ENCODE data around the gene SCN5A.
"Not testable (repeated sequence)": the region's sequence is repeated elsewhere in the genome, so short reads cannot be mapped to it uniquely, and the experiment has no call there.

Gene SCN5A

GRCh38 chr3:38577371-38578080 is 72.0 kb downstream of the SCN5A start:
- no peak for DNase-seq

DNA sequence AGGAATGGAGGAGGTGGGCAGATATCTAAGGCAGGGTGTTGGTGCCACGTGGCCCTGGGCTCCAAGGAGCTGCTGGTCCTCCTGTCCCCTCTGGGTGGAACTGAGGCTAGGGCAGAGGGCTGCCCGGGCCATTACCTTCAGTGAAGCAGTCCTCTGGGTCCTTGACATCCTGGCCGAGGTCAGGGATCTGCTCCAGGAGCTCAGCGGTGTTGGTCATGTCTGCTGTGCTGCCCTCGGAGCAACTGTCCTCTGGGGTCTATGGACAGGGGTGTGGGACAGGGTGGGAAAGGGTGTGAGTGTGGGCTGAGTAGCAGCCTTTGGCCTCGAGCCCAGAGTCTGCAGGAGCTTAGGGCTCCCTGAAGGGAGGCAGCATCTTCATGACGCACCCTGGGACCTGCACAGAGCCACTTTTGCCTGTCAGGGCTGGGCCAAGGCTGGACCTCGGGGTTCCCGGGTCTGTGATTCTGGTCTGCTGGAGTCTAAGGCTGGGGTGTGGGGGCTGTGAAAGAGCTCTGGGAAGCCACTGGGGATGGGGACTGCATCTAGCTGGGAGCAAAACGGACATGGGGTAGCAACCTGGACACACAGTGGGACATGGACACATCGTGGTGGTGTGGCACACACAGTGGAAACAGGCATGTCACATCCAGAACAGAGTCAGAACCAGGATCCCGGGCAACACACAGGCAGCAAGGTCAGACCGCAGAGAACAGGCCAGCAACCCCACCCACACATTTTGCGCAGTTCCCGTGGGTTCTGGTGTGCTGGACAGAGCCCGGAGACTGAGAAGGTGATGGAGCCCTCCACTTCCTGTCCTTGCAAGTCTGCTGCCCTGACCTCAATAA is 72.7 kb downstream of the SCN5A start:
- no peak for DNase-seq

DNA sequence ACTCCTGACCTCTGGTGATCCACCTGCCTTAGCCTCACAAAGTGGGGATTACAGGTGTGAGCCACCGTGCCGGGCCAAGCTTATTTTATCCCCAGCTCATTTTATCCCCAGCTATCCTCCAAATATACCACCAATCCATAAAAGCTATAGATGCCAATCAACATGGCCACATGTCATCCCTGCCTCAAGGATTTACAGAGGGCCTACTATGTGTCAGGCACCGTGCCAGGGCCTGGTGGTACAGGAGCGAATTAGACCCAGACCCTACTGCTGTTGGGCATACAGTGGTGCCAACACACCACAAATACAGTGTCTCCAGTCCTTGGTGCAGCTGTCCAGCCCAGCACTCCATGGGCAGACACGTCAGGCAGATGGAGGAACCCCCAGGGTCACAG is 73.4 kb downstream of the SCN5A start:
- no peak for DNase-seq

- DNase-seq = no peak
These were observed 74.1 kb downstream of the SCN5A start for GRCh38 chr3:38575279-38575843.

- DNase-seq = no peak
These were observed 74.8 kb downstream of the SCN5A start for GRCh38 chr3:38574411-38575278.

- DNase-seq = no peak
These were observed 75.9 kb downstream of the SCN5A start for GRCh38 chr3:38573556-38573955.

- no peak for DNase-seq
These were observed 76.4 kb downstream of the SCN5A start for GRCh38 chr3:38573111-38573510.

DNA sequence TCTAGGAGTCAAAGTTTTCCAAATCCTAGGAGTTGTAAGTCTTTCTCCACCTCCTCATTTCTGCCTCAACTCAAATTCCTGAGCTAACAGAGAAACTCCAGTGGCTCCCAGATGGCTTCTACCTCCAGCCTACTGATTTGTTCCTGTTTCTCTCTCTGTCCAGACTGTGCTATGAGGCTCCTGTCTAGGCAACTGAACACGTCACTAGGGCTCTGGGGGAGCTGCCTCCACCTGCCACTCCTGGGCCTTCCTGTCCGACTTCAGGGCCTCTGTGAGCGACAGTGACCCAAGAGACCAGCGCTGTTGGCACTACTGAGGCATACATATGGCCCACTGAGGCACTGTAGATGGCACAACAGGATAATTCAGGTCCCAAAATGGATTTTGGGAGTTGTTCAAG is 82.0 kb downstream of the SCN5A start:
- no peak for DNase-seq

DNA sequence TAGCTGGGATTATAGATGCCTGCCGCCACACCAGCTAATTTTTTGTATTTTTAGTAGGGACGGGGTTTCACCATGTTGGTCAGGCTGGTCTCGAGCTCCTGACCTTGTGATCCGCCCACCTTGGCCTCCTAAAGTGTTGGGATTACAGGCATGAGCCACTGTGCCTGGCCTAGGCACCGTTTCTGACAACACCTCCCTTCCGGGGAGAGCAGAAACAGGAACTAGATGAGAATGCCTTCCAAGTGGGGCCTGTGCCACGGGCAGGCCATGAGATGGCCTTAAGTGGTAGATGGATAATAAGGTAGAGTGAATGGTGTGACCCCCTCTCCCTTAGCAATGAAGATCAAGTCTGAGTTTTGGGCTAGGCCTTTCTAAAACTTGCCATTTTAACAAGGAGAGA is 82.7 kb downstream of the SCN5A start:
- not testable (repeated sequence) for DNase-seq

DNA sequence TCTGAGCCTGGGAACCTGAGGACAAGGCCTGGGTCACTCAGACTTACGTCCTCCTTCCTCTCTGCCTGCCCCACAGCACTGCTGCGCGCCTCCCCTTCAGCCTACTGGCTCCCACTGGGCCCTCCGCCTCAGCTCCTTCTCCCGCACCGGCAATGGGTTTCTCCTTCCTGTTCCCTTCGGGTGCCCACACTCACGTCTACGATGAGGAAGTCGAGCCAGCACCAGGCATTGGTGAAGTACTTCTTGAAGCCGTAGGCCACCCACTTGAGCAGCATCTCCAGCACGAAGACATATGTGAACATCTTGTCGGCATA is 83.3 kb downstream of the SCN5A start:
- DNase-seq = no peak

DNA sequence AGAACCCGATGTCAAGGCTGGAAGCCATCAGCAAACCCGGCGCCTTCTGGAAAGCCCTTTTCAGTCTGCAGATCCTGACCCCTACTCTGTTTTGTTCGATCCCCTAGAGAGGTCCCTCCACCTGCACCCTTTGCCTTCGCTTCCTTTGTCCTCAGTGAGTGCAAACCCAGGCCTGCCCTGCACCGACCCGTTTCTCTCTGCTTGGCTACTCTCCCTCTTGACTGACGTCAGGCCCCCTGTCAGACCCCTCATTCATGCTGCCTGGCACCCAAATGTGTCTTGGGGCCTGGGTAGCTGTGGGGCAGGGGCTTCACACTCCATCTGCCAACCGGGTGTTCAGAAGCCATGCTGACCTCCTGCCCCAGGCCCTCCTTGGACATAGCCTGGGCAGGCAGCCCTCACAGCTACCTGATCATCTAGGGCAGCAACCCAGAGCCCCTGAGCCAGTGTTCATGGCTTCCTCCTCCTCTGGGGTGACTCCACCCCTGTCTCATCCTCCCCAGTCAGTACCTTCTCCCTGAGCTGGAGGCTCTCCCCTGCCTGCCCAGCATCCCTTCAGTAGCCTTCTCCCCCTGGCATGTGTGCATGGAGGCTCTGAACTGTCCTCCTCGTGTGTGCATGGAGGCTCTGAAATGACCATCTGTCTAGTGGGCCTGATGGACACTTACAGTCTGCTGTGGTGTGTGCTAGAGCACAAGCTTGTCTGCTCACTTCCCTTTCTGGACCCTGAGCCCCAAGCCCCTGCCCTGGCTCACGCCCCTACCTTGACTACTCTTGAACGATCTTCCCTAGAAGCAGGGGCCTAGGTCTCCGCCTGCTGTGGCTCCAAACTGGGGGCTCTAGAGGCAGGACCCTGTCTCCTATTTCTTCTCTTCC is 83.9 kb downstream of the SCN5A start:
- DNase-seq = no peak

DNA sequence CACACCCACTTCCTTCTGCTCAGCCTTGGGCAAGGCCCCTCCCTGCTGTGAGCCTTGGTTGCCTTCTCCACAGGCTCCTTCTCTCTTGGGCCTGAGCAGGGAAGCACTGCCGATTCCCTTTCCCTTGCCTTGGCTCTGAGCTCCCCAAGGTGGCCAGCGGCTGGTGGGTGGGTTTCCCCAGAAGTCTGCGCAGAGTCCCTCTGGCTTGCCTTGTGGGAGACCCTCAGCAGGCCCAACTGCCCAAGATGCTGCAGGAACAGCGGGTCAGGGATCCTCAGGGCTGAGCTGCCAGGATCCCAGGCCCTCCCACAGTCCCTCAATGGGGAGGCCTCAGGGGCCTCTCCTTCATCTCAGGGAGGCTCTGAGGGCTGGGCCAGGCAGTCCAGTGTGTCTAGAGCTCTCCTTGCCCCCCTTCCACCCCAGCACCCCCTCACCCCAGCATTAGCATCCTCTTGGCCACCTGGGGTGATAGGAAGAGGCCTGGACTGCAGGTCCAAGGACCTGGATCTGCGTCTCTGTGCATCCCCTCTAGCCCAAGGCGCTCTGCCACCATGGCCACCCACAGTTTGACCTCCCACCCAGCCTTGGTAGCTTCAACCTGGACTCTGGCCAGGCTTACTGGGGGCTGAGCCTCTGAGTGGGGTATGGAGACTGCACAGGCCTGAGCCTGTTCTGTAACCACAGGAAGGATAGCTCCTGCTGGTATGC is 84.7 kb downstream of the SCN5A start:
- no peak for DNase-seq

DNA sequence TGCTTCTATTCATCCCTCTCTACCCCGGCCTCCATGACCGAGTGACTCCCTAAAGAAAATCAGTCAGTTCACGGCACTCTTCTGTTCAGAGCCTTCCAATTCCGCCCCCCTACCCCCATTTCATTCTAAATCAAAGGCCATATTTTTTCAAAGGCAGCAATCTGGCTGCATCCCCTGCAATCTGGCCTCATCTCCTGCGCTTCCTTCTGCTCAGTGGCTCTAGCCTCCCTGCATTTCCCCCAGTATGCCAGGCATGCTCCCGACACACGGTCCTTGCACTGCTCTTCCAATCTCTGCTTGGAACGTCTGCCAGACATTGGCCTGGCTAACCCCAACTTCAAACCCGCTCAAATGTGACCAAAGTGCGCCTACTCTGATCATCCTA is 85.6 kb downstream of the SCN5A start:
- no peak for DNase-seq

- no peak for DNase-seq
These were observed 86.2 kb downstream of the SCN5A start for GRCh38 chr3:38563070-38563885.

DNA sequence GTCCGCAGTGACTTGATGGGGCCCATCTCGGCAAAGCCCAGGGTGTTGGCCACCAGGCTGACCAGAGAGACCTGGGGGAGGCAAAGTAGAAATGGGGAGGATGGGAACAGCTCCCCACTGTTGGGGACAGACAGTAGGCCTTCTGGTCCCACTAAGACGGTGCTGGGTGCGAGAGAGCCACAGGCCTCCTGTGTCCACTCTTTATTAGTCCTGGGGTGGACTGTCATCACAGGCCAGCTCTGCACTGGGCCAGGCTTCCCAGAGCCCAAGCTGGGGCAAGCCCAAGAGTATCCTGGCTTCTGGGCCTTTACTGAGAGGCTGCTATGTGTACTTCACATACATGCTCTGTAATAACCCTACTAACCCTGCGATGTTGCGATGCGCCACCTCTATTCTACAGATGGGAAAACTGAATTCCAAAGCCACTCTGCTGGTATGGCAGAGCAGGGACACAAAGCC is 87.0 kb downstream of the SCN5A start:
- DNase-seq = no peak

- no peak for DNase-seq
These were observed 87.6 kb downstream of the SCN5A start for GRCh38 chr3:38561746-38562466.

DNA sequence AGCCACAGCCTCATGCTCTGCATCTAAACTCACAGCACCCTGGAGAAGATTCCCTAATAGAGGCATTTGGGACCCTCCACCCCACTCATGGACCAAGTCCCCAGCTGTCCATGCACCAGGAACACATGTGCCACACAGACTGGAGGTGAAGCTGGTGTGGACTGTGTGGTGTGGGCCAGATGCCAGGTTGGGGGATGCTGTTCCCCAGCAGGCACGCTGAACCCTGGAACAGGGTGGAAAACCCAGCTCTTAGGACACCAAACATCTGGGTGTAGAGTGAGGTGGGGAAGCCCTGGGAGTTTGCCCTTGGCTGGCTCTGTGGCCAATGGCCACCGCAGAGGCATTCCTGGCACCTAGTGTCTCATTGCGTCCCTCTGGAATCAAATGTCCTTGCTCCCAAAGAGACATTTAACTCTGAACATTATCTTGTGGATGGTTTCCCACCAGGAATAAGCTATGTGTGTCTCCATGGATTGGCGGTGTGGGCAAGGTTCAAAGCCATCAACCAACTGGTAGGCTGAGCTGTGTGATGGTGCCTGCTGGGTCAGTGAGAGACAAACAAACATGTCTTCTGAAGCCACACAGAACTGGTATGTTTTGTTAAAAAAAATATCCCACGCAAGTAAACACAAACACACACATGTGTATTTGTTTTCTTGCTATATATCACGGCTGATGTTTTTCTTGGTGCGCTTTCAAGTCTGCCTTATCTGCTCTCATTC is 88.3 kb downstream of the SCN5A start:
- DNase-seq = no peak

DNA sequence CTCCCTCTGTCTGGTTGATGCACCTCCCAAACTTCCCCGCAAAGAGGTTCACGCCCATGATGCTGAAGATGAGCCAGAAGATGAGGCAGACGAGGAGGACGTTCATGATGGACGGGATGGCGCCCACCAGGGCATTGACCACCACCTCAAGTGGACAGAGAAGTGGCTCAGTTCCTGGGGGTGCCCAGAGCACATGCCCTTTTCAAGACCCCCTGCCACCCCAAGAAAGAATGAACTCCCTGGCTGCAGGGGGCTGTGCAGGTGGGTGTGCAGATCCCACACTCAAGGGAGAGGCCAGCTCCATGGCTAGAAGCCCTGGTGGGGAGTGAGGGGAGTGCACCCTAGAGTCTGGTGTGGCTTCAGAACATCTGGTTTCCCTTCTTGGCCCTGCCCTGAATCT is 89.2 kb downstream of the SCN5A start:
- no peak for DNase-seq

DNA sequence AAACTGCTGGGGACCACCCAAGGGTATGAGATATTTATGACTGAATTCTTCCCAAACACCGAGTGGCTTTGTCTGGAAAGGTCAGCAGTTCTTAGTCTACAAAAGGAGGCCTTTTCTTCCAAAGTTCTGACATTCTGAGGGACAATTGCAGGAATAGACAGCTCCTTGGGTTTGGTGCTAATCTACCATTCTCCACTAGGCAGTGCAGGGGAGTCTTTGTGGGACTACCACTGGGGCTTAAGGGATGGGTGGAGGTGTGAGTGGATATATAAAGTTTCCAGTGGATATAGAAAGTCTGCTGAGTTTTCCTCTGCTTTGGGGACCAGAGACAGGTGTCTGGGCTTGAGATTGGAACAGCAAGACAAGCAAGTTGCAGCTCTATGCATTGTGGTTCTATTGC is 90.6 kb downstream of the SCN5A start:
- DNase-seq = no peak

All from NCI-H524 (cell line).